ENCODE measurements around the gene SBF2. TPM values are rescaled to one million over a fixed set of nuclear protein-coding genes. Genes with fewer than 3 reads are reported as not detected.
A peak's percentile ranks its signal among the peaks of the same experiment; 100 is the strongest.

SBF2 gene
- total and polyA plus RNA-seq, 2 of the 13 experiments (the other 11 are each of a cell fraction or from before 2014, with no cell fraction given): 24.0 to 45.8 TPM

GRCh38 chr11:10304495-10305261 is 10.7 kb upstream of the SBF2 start, which contains the start of gene ADM (continued):
- TF ChIP-seq, protein P1, sequence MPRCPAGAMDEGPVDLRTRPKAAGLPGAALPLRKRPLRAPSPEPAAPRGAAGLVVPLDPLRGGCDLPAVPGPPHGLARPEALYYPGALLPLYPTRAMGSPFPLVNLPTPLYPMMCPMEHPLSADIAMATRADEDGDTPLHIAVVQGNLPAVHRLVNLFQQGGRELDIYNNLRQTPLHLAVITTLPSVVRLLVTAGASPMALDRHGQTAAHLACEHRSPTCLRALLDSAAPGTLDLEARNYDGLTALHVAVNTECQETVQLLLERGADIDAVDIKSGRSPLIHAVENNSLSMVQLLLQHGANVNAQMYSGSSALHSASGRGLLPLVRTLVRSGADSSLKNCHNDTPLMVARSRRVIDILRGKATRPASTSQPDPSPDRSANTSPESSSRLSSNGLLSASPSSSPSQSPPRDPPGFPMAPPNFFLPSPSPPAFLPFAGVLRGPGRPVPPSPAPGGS (CRISPR knock-in tag; IDR thresholded peaks at IDR 0.05): peak; percentile 52; the same call in 1 of the 2 replicates
- TF ChIP-seq, protein P2, sequence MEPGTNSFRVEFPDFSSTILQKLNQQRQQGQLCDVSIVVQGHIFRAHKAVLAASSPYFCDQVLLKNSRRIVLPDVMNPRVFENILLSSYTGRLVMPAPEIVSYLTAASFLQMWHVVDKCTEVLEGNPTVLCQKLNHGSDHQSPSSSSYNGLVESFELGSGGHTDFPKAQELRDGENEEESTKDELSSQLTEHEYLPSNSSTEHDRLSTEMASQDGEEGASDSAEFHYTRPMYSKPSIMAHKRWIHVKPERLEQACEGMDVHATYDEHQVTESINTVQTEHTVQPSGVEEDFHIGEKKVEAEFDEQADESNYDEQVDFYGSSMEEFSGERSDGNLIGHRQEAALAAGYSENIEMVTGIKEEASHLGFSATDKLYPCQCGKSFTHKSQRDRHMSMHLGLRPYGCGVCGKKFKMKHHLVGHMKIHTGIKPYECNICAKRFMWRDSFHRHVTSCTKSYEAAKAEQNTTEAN (CRISPR knock-in tag; conservative IDR thresholded peaks at IDR 0.05): no peak
- TF ChIP-seq, protein P3, sequence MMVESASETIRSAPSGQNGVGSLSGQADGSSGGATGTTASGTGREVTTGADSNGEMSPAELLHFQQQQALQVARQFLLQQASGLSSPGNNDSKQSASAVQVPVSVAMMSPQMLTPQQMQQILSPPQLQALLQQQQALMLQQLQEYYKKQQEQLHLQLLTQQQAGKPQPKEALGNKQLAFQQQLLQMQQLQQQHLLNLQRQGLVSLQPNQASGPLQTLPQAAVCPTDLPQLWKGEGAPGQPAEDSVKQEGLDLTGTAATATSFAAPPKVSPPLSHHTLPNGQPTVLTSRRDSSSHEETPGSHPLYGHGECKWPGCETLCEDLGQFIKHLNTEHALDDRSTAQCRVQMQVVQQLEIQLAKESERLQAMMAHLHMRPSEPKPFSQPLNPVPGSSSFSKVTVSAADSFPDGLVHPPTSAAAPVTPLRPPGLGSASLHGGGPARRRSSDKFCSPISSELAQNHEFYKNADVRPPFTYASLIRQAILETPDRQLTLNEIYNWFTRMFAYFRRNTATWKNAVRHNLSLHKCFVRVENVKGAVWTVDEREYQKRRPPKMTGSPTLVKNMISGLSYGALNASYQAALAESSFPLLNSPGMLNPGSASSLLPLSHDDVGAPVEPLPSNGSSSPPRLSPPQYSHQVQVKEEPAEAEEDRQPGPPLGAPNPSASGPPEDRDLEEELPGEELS (CRISPR knock-in tag; IDR thresholded peaks at IDR 0.05): peak; percentile 44; the same call in 1 of the 2 replicates
- TF ChIP-seq ZNF264 (CRISPR knock-in tag; IDR thresholded peaks at IDR 0.05) (0 out of 2 replicates have a peak, but pooled peaks have one; percentile 47), ZNF18 (CRISPR knock-in tag; IDR thresholded peaks at IDR 0.05; ENCODE audit: insufficient replicate concordance) (peak; percentile 85), RFXANK (CRISPR knock-in tag; IDR thresholded peaks at IDR 0.05) (0 out of 2 replicates have a peak, but pooled peaks have one; percentile 38), NFRKB (IDR thresholded peaks at IDR 0.05) (no peak), IRF2 (CRISPR knock-in tag; IDR thresholded peaks at IDR 0.05) (peak; percentile 88), EZH2 (conservative IDR thresholded peaks at IDR 0.05; ENCODE audit: low read depth, low read length) (no peak), ZNF318 (CRISPR knock-in tag; IDR thresholded peaks at IDR 0.05) (no peak)
- TF ChIP-seq, protein P4, sequence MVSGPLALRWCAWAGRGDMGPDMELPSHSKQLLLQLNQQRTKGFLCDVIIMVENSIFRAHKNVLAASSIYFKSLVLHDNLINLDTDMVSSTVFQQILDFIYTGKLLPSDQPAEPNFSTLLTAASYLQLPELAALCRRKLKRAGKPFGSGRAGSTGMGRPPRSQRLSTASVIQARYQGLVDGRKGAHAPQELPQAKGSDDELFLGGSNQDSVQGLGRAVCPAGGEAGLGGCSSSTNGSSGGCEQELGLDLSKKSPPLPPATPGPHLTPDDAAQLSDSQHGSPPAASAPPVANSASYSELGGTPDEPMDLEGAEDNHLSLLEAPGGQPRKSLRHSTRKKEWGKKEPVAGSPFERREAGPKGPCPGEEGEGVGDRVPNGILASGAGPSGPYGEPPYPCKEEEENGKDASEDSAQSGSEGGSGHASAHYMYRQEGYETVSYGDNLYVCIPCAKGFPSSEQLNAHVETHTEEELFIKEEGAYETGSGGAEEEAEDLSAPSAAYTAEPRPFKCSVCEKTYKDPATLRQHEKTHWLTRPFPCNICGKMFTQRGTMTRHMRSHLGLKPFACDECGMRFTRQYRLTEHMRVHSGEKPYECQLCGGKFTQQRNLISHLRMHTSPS (CRISPR knock-in tag; IDR thresholded peaks at IDR 0.05; ENCODE audit: low read depth): peak; percentile 58; the same call in 1 of the 2 replicates
